ENCODE measurements around the gene NAA60. TPM values are rescaled to one million over a fixed set of nuclear protein-coding genes. Genes with fewer than 3 reads are reported as not detected.

The NAA60 gene
- total and polyA plus RNA-seq, 2 of the 13 experiments (the other 11 are each of a cell fraction or from before 2014, with no cell fraction given): 14.7 to 32.0 TPM

DNA sequence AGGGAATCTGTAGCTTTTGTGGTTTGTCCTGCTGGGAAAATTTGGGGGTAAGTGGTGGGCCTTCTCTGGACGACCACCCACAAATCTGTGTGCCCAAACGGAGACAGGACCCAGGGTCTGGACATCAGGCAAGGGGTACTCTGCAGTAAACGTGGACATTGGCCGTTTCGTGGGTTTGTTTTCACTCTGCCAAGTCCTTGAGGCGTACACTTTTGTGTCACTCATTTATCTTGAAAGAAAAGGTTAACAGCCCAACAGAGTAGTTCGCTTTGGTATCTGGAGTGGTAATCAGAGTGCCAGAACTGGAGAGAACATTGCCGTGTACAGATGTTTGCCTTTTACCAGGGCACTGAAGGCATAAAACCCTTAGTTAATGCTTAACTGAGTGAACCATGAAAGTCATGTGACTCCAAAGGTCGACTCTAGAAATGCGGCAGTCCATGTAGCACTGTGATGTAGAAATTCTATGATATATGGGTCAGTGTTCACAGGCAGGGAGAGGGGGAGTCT is 15.4 kb downstream of the NAA60 start (continued):
- TF ChIP-seq, protein P1, sequence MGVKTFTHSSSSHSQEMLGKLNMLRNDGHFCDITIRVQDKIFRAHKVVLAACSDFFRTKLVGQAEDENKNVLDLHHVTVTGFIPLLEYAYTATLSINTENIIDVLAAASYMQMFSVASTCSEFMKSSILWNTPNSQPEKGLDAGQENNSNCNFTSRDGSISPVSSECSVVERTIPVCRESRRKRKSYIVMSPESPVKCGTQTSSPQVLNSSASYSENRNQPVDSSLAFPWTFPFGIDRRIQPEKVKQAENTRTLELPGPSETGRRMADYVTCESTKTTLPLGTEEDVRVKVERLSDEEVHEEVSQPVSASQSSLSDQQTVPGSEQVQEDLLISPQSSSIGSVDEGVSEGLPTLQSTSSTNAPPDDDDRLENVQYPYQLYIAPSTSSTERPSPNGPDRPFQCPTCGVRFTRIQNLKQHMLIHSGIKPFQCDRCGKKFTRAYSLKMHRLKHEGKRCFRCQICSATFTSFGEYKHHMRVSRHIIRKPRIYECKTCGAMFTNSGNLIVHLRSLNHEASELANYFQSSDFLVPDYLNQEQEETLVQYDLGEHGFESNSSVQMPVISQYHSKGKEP (CRISPR knock-in tag; IDR thresholded peaks at IDR 0.05): no peak
- TF ChIP-seq JARID2 (CRISPR knock-in tag; IDR thresholded peaks at IDR 0.05; ENCODE audit: insufficient replicate concordance) (no peak), POLR2AphosphoS5 (IDR thresholded peaks at IDR 0.05; ENCODE audit: low read depth, low read length) (peak; percentile 97), ZNF570 (CRISPR knock-in tag; IDR thresholded peaks at IDR 0.05; ENCODE audit: borderline replicate concordance) (no peak), POLR2AphosphoS2 (IDR thresholded peaks at IDR 0.05; ENCODE audit: low read depth, low read length) (0 out of 2 replicates have a peak, but pooled peaks have one; percentile 71), ZNF772 (CRISPR knock-in tag; IDR thresholded peaks at IDR 0.05) (no peak; the same call in 1 of the 2 replicates), TBX3 (IDR thresholded peaks at IDR 0.05; ENCODE audit: borderline replicate concordance) (no peak), ZNF329 (CRISPR knock-in tag; IDR thresholded peaks at IDR 0.05; ENCODE audit: low read depth) (no peak), ZNF773 (CRISPR knock-in tag; IDR thresholded peaks at IDR 0.05; ENCODE audit: borderline replicate concordance) (no peak), CBX2 (IDR thresholded peaks at IDR 0.05; ENCODE audit: low read depth, low read length) (no peak), CBX2 (CRISPR knock-in tag; IDR thresholded peaks at IDR 0.05; ENCODE audit: low read depth) (no peak), AGO1 (IDR thresholded peaks at IDR 0.05; ENCODE audit: low read depth, low read length, poor library complexity, severe bottlenecking) (no peak), NR2C2 (CRISPR knock-in tag; IDR thresholded peaks at IDR 0.05; ENCODE audit: borderline replicate concordance) (peak; percentile 69), SP4 (CRISPR knock-in tag; IDR thresholded peaks at IDR 0.05) (no peak), PHF8 (CRISPR knock-in tag; IDR thresholded peaks at IDR 0.05) (no peak), KDM5B (CRISPR knock-in tag; IDR thresholded peaks at IDR 0.05; ENCODE audit: borderline replicate concordance) (no peak), NFRKB (IDR thresholded peaks at IDR 0.05) (no peak), ZNF878 (CRISPR knock-in tag; IDR thresholded peaks at IDR 0.05) (no peak)
- TF ChIP-seq, protein P2, sequence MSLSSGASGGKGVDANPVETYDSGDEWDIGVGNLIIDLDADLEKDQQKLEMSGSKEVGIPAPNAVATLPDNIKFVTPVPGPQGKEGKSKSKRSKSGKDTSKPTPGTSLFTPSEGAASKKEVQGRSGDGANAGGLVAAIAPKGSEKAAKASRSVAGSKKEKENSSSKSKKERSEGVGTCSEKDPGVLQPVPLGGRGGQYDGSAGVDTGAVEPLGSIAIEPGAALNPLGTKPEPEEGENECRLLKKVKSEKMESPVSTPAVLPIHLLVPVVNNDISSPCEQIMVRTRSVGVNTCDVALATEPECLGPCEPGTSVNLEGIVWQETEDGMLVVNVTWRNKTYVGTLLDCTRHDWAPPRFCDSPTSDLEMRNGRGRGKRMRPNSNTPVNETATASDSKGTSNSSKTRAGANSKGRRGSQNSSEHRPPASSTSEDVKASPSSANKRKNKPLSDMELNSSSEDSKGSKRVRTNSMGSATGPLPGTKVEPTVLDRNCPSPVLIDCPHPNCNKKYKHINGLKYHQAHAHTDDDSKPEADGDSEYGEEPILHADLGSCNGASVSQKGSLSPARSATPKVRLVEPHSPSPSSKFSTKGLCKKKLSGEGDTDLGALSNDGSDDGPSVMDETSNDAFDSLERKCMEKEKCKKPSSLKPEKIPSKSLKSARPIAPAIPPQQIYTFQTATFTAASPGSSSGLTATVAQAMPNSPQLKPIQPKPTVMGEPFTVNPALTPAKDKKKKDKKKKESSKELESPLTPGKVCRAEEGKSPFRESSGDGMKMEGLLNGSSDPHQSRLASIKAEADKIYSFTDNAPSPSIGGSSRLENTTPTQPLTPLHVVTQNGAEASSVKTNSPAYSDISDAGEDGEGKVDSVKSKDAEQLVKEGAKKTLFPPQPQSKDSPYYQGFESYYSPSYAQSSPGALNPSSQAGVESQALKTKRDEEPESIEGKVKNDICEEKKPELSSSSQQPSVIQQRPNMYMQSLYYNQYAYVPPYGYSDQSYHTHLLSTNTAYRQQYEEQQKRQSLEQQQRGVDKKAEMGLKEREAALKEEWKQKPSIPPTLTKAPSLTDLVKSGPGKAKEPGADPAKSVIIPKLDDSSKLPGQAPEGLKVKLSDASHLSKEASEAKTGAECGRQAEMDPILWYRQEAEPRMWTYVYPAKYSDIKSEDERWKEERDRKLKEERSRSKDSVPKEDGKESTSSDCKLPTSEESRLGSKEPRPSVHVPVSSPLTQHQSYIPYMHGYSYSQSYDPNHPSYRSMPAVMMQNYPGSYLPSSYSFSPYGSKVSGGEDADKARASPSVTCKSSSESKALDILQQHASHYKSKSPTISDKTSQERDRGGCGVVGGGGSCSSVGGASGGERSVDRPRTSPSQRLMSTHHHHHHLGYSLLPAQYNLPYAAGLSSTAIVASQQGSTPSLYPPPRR (CRISPR knock-in tag; IDR thresholded peaks at IDR 0.05; ENCODE audit: borderline replicate concordance): no peak
- TF ChIP-seq, protein P3, sequence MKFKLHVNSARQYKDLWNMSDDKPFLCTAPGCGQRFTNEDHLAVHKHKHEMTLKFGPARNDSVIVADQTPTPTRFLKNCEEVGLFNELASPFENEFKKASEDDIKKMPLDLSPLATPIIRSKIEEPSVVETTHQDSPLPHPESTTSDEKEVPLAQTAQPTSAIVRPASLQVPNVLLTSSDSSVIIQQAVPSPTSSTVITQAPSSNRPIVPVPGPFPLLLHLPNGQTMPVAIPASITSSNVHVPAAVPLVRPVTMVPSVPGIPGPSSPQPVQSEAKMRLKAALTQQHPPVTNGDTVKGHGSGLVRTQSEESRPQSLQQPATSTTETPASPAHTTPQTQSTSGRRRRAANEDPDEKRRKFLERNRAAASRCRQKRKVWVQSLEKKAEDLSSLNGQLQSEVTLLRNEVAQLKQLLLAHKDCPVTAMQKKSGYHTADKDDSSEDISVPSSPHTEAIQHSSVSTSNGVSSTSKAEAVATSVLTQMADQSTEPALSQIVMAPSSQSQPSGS (CRISPR knock-in tag; IDR thresholded peaks at IDR 0.05): no peak
- TF ChIP-seq, protein P4, sequence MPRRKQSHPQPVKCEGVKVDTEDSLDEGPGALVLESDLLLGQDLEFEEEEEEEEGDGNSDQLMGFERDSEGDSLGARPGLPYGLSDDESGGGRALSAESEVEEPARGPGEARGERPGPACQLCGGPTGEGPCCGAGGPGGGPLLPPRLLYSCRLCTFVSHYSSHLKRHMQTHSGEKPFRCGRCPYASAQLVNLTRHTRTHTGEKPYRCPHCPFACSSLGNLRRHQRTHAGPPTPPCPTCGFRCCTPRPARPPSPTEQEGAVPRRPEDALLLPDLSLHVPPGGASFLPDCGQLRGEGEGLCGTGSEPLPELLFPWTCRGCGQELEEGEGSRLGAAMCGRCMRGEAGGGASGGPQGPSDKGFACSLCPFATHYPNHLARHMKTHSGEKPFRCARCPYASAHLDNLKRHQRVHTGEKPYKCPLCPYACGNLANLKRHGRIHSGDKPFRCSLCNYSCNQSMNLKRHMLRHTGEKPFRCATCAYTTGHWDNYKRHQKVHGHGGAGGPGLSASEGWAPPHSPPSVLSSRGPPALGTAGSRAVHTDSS (CRISPR knock-in tag; conservative IDR thresholded peaks at IDR 0.05): no peak
